SK-N-MC (cell line): ENCODE results near the gene FBXO41.

Experiments used
- EZH2 ChIP-seq: fragments of 200-600 bp; sonication (generic); IDR thresholded peaks from one replicate; pipeline ENCODE4 v1.6.1; 2017; ENCODE audit warnings: antibody characterized with exemption
- FOXP2 ChIP-seq: optimal IDR thresholded peaks from 2 replicates; pipeline ENCODE3; 2011; ENCODE audit warnings: mild to moderate bottlenecking, moderate library complexity; ENCODE audit not compliant: insufficient read depth; ENCODE audit errors: extremely low read length, control extremely low read depth
- POLR2AphosphoS5 ChIP-seq: IDR thresholded peaks from 2 replicates; pipeline ENCODE4 v1.6.1; 2012; ENCODE audit warnings: mild to moderate bottlenecking, low read depth, low read length, borderline replicate concordance

DNA sequence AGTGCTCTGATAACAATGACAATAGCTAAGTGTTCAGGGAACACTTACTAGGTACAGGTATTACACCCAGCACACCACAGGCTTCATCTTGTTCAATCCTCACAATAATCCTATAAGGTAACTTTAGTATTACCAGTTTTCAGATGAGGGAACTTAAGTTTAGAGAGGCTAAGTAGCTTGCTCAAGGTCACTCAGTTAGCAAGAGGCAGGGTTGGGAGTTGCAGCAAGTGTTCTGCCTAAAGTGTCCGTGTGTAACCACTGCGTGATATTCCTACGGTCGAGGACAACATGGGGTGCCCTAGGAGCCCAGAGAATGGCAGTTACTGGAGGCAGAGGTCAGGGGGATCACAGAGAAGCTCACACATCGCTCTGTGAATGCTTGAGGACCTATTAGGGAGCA, 39.3 kb upstream of the FBXO41 start:
- no peak for TF ChIP-seq POLR2AphosphoS5
- TF ChIP-seq EZH2, result no peak
- no peak for TF ChIP-seq FOXP2
